RWPE1 (cell line): ENCODE data around the gene GALNTL6.

Experiments used
- CTCF ChIA-PET: fragments of 350-600 bp; sonication (Branson Sonifier 250); formaldehyde crosslinking; extraction: SDS; loops from one replicate; lab custom pipeline; 2021; lab: Yijun Ruan, JAX
- POLR2A ChIA-PET: fragments of 400-600 bp; formaldehyde crosslinking; extraction: SDS; loops from one replicate; lab custom pipeline; 2020; ENCODE audit warnings: antibody characterized with exemption; ENCODE audit not compliant: low non-redundant PET; lab: Yijun Ruan, JAX
- DNase-seq: peaks from one replicate; pipeline ENCODE4 v3.0.0; 2012; ENCODE audit warnings: low spot score
- H3K27ac ChIP-seq: fragments of 450-650 bp; 2 replicates; pipeline ENCODE4 v1.5.1; 2017
- TF ChIP-seq, protein P1 (sequence below): fragments of 450-650 bp; conservative IDR thresholded peaks from 2 replicates; pipeline ENCODE4 v1.5.1; 2017; ENCODE audit warnings: low read depth, mild to moderate bottlenecking

GALNTL6 gene

DNA sequence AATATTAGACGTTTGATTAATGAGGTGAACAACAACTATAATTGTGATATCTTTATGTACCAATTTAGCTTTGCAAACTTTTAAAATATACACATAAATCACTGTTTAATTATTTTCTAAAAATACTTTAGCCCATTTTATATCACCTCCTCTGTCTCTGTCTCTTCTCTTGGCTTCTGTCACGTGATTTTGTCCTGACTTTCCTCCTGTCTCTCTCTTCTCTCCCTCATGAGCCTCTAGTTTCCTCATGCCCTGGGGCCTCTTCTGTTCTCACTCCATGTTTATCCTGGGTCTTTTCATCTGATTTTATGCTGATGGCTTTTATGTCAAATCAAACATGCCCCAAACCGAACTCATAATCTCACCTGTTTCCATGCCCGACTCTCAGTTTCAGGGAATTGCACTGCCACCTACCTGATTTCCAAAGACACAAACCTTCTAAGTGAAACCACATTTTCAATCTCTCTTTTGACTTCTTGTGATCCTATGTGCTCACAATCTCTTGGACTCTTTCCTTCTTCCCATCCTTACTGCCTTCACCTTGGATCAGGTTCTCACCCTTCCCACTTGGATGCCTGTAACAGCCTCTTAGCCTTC lies 1052.4 kb downstream of the GALNTL6 start:
- TF ChIP-seq, protein P1, sequence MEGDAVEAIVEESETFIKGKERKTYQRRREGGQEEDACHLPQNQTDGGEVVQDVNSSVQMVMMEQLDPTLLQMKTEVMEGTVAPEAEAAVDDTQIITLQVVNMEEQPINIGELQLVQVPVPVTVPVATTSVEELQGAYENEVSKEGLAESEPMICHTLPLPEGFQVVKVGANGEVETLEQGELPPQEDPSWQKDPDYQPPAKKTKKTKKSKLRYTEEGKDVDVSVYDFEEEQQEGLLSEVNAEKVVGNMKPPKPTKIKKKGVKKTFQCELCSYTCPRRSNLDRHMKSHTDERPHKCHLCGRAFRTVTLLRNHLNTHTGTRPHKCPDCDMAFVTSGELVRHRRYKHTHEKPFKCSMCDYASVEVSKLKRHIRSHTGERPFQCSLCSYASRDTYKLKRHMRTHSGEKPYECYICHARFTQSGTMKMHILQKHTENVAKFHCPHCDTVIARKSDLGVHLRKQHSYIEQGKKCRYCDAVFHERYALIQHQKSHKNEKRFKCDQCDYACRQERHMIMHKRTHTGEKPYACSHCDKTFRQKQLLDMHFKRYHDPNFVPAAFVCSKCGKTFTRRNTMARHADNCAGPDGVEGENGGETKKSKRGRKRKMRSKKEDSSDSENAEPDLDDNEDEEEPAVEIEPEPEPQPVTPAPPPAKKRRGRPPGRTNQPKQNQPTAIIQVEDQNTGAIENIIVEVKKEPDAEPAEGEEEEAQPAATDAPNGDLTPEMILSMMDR: no peak
- POLR2A ChIA-PET: no interaction called here
- DNase-seq: no peak
- no peak overlapping the region for H3K27ac ChIP-seq
- CTCF ChIA-PET: no interaction called here

DNA sequence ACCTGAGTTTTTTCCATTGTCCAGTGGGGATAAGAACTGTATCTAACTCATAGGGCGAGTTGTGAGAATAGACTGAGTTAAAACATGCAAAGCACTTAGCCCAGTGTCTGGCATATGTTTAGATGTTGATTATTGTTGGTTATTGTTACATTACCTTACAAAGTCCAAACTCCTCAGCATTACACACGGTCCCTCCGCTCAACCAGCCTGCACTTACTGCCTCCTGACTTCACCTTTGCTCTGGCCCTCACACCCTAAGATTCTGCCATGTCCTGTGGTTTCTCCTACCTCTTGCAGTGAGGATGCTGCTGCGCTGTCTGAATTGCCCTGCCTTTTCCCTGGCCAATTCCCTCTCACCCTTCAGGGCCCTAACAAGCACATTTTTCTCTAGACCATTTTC lies 1053.2 kb downstream of the GALNTL6 start:
- no peak for DNase-seq
- POLR2A ChIA-PET: no interaction called here
- CTCF ChIA-PET: no interaction called here

DNA sequence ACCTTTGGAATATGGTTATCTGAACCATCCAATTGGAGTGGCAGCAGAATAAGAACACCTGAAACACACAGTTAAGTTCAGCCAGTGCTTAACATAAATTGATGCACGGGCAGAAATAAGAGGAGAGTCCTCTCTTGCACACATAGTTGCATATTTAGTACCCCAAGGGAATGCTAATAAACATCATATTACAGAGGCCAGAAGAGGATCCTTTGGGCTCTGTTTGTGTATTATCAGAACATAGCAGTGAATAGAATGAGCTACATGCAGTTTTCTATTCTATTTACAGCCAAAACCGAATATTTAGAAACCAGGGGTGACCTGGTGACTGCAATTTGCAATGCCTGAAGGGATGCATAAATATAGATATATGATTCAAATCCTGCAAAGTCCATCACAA lies 1054.6 kb downstream of the GALNTL6 start:
- ChIA-PET POLR2A (no interaction called here), CTCF (interaction anchor here (0.7 kb wide), 1 partner anchor 407 kb away, joined by 3 read pairs; no protein-coding TSS in a partner anchor)
- no peak overlapping the region for H3K27ac ChIP-seq
- no peak for DNase-seq
- TF ChIP-seq, protein P1: no peak

More for the DNA sequence above, 1053.2 kb downstream of the GALNTL6 start:
- TF ChIP-seq, protein P1: no peak
- H3K27ac ChIP-seq: no peak overlapping the region

DNA sequence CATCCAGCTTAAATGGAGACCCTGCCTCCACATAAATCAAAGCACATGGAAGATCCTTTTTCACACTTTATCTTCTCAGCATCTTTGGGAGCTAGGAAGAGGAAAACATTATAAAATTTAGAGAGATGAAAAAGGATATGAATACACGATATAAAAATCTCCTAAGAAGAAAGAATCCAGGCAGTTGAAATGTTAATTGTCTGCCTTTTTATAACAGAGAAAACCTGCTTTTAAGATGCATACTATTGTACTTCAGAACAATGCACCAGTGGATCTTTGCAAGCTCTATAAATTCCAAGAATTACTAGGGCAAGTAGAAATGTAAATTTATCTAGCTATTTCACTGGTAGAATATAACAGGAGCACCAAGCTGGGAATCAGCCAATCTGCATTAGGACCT lies 1055.1 kb downstream of the GALNTL6 start:
- POLR2A ChIA-PET: no interaction called here
- CTCF ChIA-PET: interaction anchor here (0.7 kb wide), 1 partner anchor 407 kb away, joined by 3 read pairs; no protein-coding TSS in a partner anchor
- H3K27ac ChIP-seq: no peak overlapping the region
- no peak for DNase-seq
- TF ChIP-seq, protein P1: no peak

DNA sequence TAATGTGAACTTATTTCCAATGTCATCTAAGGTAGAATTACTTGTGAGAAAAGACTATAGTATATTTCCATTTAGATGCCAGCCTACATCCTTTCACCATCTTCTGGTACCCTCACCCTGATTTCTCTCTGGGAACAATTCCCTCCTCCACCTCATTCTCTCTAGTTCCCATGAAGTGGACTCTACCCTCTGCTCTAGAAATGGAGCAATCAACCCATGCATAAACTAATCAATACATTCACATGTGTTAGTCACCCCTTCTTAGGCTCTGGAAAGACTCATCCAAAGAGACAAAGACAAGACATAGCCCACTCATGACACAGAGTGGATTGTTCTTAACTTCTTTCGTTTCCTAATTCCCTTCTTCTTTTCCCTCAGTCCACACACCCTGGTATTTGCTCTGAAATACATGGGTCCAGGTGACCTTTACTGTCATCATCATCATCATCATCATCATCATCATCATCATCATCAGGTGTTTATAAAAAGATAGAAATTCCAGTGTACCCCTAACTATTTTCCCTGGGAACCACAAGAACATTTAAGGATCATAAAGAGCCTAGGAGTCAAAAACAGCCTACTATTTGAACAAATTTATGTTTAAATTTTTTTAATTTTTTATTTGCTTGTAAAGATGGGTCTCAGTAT lies 1056.5 kb downstream of the GALNTL6 start:
- ChIA-PET CTCF (no interaction called here), POLR2A (no interaction called here)
- no peak overlapping the region for H3K27ac ChIP-seq
- TF ChIP-seq, protein P1: no peak
- DNase-seq: no peak

DNA sequence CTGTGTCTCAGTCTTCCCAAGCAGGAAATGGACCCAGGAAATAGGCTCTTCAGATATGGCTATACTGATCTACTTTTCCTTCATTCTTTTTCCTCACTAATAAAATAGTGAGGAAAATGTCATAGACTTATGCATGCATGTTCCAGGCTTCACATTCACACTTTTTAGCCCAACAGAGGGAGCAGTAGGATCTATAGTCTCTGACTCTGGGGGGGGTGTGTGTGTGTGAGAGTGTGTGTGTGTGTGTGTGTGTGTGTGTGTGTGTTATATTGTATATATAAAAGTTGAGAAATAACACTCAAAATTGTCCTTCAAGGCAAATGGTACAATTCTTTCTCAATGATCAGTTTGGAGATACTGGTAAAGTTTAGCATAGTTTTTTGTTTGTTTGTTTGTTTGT lies 1058.2 kb downstream of the GALNTL6 start:
- CTCF ChIA-PET: no interaction called here
- TF ChIP-seq, protein P1: no peak
- no peak overlapping the region for H3K27ac ChIP-seq
- POLR2A ChIA-PET: no interaction called here
- DNase-seq: no peak
